Muscle layer of colon (tissue), 2 donors: ENCODE measurements around the gene DAPK2.

ENCODE experiments used
- H3K27ac ChIP-seq: one replicate; pipeline ENCODE4 v1.7.0; 2013; ENCODE audit warnings: low read depth, mild to moderate bottlenecking, low read length, moderate library complexity
- H3K27me3 ChIP-seq, 2 donors: one replicate each; pipeline ENCODE4 v1.7.0; 2013; ENCODE audit warnings: low read length in 2 of 2, mild to moderate bottlenecking in 2 of 2; ENCODE audit not compliant: insufficient read depth in 2 of 2, control insufficient read depth in 1 of 2
- H3K36me3 ChIP-seq: one replicate; pipeline ENCODE4 v1.7.0; 2013; ENCODE audit warnings: mild to moderate bottlenecking, low read length; ENCODE audit not compliant: insufficient read depth
- H3K4me1 ChIP-seq: one replicate; pipeline ENCODE4 v1.7.0; 2013; ENCODE audit warnings: mild to moderate bottlenecking, low read length; ENCODE audit not compliant: insufficient read depth
- H3K4me3 ChIP-seq, 2 donors: one replicate each; pipeline ENCODE4 v1.7.0; 2013; ENCODE audit warnings: low read length in 2 of 2, low read depth in 1 of 2, mild to moderate bottlenecking in 1 of 2, moderate library complexity in 1 of 2
- H3K9ac ChIP-seq: one replicate; pipeline ENCODE4 v1.7.0; 2013; ENCODE audit warnings: low read length
- H3K9me3 ChIP-seq: one replicate; pipeline ENCODE4 v1.7.0; 2013; ENCODE audit warnings: mild to moderate bottlenecking, low read length
- donor health status: abdominal sarcoma.
- donor health status: Adenocarcinoma of cecum.

DAPK2 gene

GRCh38 chr15:63915873-63916771, 130.2 kb downstream of the DAPK2 start:
- no peaks in the 10 kb centered on the region for H3K36me3 ChIP-seq
- no peak overlapping the region for H3K27ac ChIP-seq
- H3K9me3 ChIP-seq, result no peaks in the 10 kb centered on the region
- H3K9ac ChIP-seq, result no peak overlapping the region
- H3K4me3 ChIP-seq, result no peak overlapping the region
- peaks cover 10% of the 10 kb centered on the region for H3K4me1 ChIP-seq
- no peaks in the 10 kb centered on the region for H3K27me3 ChIP-seq

- H3K9ac ChIP-seq, result no peak overlapping the region
These were observed 130.9 kb downstream of the DAPK2 start for GRCh38 chr15:63915209-63915872.

GRCh38 chr15:63913786-63914315, 132.4 kb downstream of the DAPK2 start:
- H3K4me3 ChIP-seq, result no peak overlapping the region
- H3K9me3 ChIP-seq, result no peaks in the 10 kb centered on the region
- H3K27ac ChIP-seq, result no peak overlapping the region
- peaks cover 24% of the 10 kb centered on the region for H3K4me1 ChIP-seq
- no peak overlapping the region for H3K9ac ChIP-seq
- no peaks in the 10 kb centered on the region for H3K27me3 ChIP-seq
- H3K36me3 ChIP-seq, result no peaks in the 10 kb centered on the region

More at GRCh38 chr15:63915209-63915872, 130.9 kb downstream of the DAPK2 start:
- H3K9me3 ChIP-seq, result no peaks in the 10 kb centered on the region
- no peak overlapping the region for H3K27ac ChIP-seq
- no peaks in the 10 kb centered on the region for H3K36me3 ChIP-seq
- no peaks in the 10 kb centered on the region for H3K27me3 ChIP-seq
- peaks cover 12% of the 10 kb centered on the region for H3K4me1 ChIP-seq
- no peak overlapping the region for H3K4me3 ChIP-seq

- Histone ChIP-seq H3K4me1 (peaks cover 28% of the 10 kb centered on the region), H3K27me3 (no peaks in the 10 kb centered on the region)
These were observed 132.9 kb downstream of the DAPK2 start for GRCh38 chr15:63913336-63913735.

GRCh38 chr15:63912061-63912615, 134.1 kb downstream of the DAPK2 start:
- H3K4me1 ChIP-seq, result peaks cover 28% of the 10 kb centered on the region

More at GRCh38 chr15:63913336-63913735, 132.9 kb downstream of the DAPK2 start:
- Histone ChIP-seq H3K4me3 (no peak overlapping the region), H3K9me3 (no peaks in the 10 kb centered on the region), H3K27ac (no peak overlapping the region), H3K36me3 (no peaks in the 10 kb centered on the region), H3K9ac (no peak overlapping the region)

GRCh38 chr15:63911160-63911559, 135.1 kb downstream of the DAPK2 start:
- no peaks in the 10 kb centered on the region for H3K9me3 ChIP-seq
- H3K27me3 ChIP-seq, result no peaks in the 10 kb centered on the region
- no peak overlapping the region for H3K4me3 ChIP-seq
- no peaks in the 10 kb centered on the region for H3K36me3 ChIP-seq
- H3K27ac ChIP-seq, result no peak overlapping the region
- peaks cover 28% of the 10 kb centered on the region for H3K4me1 ChIP-seq
- H3K9ac ChIP-seq, result no peak overlapping the region

More at GRCh38 chr15:63912061-63912615, 134.1 kb downstream of the DAPK2 start:
- H3K27me3 ChIP-seq, result no peaks in the 10 kb centered on the region
- no peaks in the 10 kb centered on the region for H3K9me3 ChIP-seq
- H3K4me3 ChIP-seq, result no peak overlapping the region
- no peak overlapping the region for H3K27ac ChIP-seq
- H3K9ac ChIP-seq, result no peak overlapping the region
- no peaks in the 10 kb centered on the region for H3K36me3 ChIP-seq

- Histone ChIP-seq H3K27me3 (no peaks in the 10 kb centered on the region), H3K4me3 (no peak overlapping the region), H3K9me3 (no peaks in the 10 kb centered on the region), H3K27ac (no peak overlapping the region), H3K36me3 (no peaks in the 10 kb centered on the region), H3K9ac (no peak overlapping the region), H3K4me1 (peaks cover 22% of the 10 kb centered on the region)
These were observed 136.4 kb downstream of the DAPK2 start for GRCh38 chr15:63909819-63910437.

- Histone ChIP-seq H3K27me3 (no peaks in the 10 kb centered on the region), H3K9me3 (no peaks in the 10 kb centered on the region), H3K4me1 (peaks cover 22% of the 10 kb centered on the region), H3K27ac (no peak overlapping the region), H3K36me3 (no peaks in the 10 kb centered on the region), H3K4me3 (no peak overlapping the region), H3K9ac (no peak overlapping the region)
These were observed 137.3 kb downstream of the DAPK2 start for GRCh38 chr15:63908991-63909390.

DNA sequence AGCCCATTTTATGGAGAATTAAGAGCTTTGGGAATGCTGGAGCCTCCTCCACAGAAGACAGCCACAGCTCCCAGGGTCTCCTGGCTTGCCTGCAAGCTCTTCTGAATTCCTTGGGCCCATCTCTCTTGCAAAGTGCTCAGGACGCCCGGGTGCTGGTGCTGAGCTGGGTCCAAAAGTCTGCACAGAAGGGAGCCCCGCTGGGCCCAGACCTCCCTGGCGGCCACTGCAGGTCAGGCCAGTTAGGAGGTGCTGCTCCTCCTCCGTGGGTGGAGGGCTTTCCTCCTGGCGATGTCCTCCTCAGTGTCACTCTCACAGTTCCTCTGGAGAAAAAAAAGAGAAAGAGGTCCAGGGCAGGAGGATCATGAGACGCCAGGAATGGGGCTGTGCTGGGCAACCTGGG, 138.0 kb downstream of the DAPK2 start:
- H3K4me3 ChIP-seq, result no peak overlapping the region
- H3K9me3 ChIP-seq, result no peaks in the 10 kb centered on the region
- H3K27me3 ChIP-seq, result no peaks in the 10 kb centered on the region
- H3K36me3 ChIP-seq, result no peaks in the 10 kb centered on the region
- no peak overlapping the region for H3K27ac ChIP-seq
- H3K9ac ChIP-seq, result no peak overlapping the region
- H3K4me1 ChIP-seq, result peaks cover 22% of the 10 kb centered on the region

- H3K4me1 ChIP-seq, result peaks cover 22% of the 10 kb centered on the region
- no peak overlapping the region for H3K4me3 ChIP-seq
- H3K27ac ChIP-seq, result no peak overlapping the region
- no peak overlapping the region for H3K9ac ChIP-seq
- H3K9me3 ChIP-seq, result no peaks in the 10 kb centered on the region
- no peaks in the 10 kb centered on the region for H3K36me3 ChIP-seq
- H3K27me3 ChIP-seq, result no peaks in the 10 kb centered on the region
These were observed 138.8 kb downstream of the DAPK2 start for GRCh38 chr15:63907521-63907920.

DNA sequence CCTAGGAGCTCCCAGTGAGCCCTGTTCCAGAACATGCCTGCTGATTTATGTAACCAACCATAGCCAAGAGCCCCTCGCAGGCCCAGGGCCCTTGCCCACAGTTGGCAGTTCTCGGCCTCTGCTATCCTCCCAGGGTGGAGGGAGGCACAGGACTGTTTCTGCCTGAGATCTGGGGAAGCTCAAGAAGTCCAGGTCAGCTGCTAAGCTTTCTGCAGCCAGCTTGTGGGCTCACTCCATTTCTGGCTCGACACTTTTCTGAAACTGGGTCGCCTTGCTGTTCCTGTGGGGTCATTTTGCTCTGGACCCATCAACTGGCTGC, 140.1 kb downstream of the DAPK2 start:
- no peaks in the 10 kb centered on the region for H3K9me3 ChIP-seq
- no peak overlapping the region for H3K4me3 ChIP-seq
- H3K9ac ChIP-seq, result no peak overlapping the region
- H3K36me3 ChIP-seq, result no peaks in the 10 kb centered on the region
- no peak overlapping the region for H3K27ac ChIP-seq
- H3K4me1 ChIP-seq, result peaks cover 22% of the 10 kb centered on the region
- no peaks in the 10 kb centered on the region for H3K27me3 ChIP-seq
